ENCODE measurements around the gene FANCF. TPM values are rescaled to one million over a fixed set of nuclear protein-coding genes. Genes with fewer than 3 reads are reported as not detected.

Gene FANCF
- polyA plus RNA-seq, 1 of the 3 experiments (the other 2 are of a cell fraction), result 4.3 TPM

GRCh38 chr11:22583963-22584492 lies 41.6 kb downstream of the FANCF start:
- Histone ChIP-seq H3K9ac (no peak overlapping the region), H4K20me1 (ENCODE audit: insufficient read depth) (no peaks in the 10 kb centered on the region), H3K9me2 (no peaks in the 10 kb centered on the region), H3K4me2 (no peak overlapping the region), H3K79me2 (ENCODE audit: insufficient read depth) (no peaks in the 10 kb centered on the region), H2AFZ (ENCODE audit: low read depth) (no peak overlapping the region), H3K27ac (ENCODE audit: low read depth in 2 of 2, low read length in 1 of 2) (no peak overlapping the region), H3K4me3 (ENCODE audit: low read depth in 2 of 2, low read length in 1 of 2) (no peak overlapping the region), H3K27me3 (ENCODE audit: insufficient read depth) (no peaks in the 10 kb centered on the region), H3K4me1 (ENCODE audit: control insufficient read depth in 1 of 2, insufficient read depth in 2 of 2, low read depth in 1 of 2, low read length in 1 of 2) (no peaks in the 10 kb centered on the region; a peak in 1 of 4 replicates), H3K36me3 (replicated peaks in 1 of 2; ENCODE audit: control insufficient read depth in 1 of 2, insufficient read depth in 2 of 2, low read length in 1 of 2) (no peaks in the 10 kb centered on the region), H3K9me3 (no peaks in the 10 kb centered on the region), H3F3A (replicated peaks; ENCODE audit: insufficient read depth) (no peaks in the 10 kb centered on the region)
- TF ChIP-seq ELF1 (IDR thresholded peaks at IDR 0.05), result no peak
- TF ChIP-seq RCOR1 (IDR thresholded peaks at IDR 0.05; ENCODE audit: low read length), result no peak
- no peak for TF ChIP-seq IRF3 (IDR thresholded peaks at IDR 0.05; ENCODE audit: low read depth, low read length)
- no peak for TF ChIP-seq TAF1 (IDR thresholded peaks at IDR 0.05; ENCODE audit: borderline replicate concordance, low read depth, low read length)
- no peak for TF ChIP-seq GABPA (IDR thresholded peaks at IDR 0.05; ENCODE audit: low read depth)
- TF ChIP-seq USF1 (IDR thresholded peaks at IDR 0.05; ENCODE audit: borderline replicate concordance, low read depth), result no peak
- no peak for TF ChIP-seq YY1 (IDR thresholded peaks at IDR 0.05; ENCODE audit: low read depth)
- no peak for TF ChIP-seq USF2 (IDR thresholded peaks at IDR 0.05; ENCODE audit: borderline replicate concordance, low read depth, low read length)
- no peak for TF ChIP-seq PBX3 (IDR thresholded peaks at IDR 0.05)
- TF ChIP-seq EZH2phosphoT487 (IDR thresholded peaks at IDR 0.05; ENCODE audit: borderline replicate concordance, low read depth), result no peak
- TF ChIP-seq JUND (IDR thresholded peaks at IDR 0.05), result no peak
- TF ChIP-seq MEF2A (IDR thresholded peaks at IDR 0.05; ENCODE audit: borderline replicate concordance, low read depth), result no peak
- TF ChIP-seq CTCF (IDR thresholded peaks at IDR 0.05), result no peak
- TF ChIP-seq EP300 (IDR thresholded peaks at IDR 0.05; ENCODE audit: borderline replicate concordance in 1 of 2, low read depth in 1 of 2, low read length in 1 of 2), result no peak
- no peak for TF ChIP-seq RFX5 (IDR thresholded peaks at IDR 0.05; ENCODE audit: low read length)
- TF ChIP-seq FOXM1 (IDR thresholded peaks at IDR 0.05; ENCODE audit: low read depth), result no peak
- no peak for TF ChIP-seq CHD2 (IDR thresholded peaks at IDR 0.05; ENCODE audit: low read length, partially characterized antibody)
- no peak for TF ChIP-seq TCF12 (IDR thresholded peaks at IDR 0.05)
- POLR2A ChIA-PET, result no interaction called here
- DNase-seq, result no peak
- 48% methylated on average over 10 of the region's 12 CpGs for WGBS (ENCODE audit: low lambda C conversion rate)
- CTCF ChIA-PET, result no interaction called here
